HG03439 (cell line): Measurements from ENCODE around the gene VPS39.

Experiments
- ATAC-seq: cut with Tn5 transposase; IDR thresholded peaks from one replicate; pipeline ENCODE4 v1.9.1; 2021; ENCODE audit warnings: mild to moderate bottlenecking, moderate library complexity; ENCODE audit not compliant: unreplicated experiment

The VPS39 gene

DNA sequence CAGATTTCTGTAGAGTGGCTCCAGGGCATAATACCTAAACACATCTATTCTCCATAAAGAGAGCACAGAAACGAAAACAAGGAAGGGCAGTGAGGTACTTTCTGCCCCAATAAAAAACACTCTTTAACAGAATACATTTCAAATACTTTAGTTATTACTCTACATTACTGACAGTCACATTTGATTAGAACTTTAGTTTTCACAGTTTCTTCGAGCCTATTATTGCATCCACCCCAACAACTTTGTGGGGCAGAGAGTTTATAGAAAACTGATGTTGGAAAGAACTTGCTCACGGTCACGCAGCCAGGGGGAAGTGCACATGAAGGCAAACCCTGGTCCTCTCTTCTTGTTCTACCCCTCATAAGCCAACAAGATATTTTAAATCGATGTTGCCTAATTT, 9.0 kb downstream of the VPS39 start:
- ATAC-seq: no peak

DNA sequence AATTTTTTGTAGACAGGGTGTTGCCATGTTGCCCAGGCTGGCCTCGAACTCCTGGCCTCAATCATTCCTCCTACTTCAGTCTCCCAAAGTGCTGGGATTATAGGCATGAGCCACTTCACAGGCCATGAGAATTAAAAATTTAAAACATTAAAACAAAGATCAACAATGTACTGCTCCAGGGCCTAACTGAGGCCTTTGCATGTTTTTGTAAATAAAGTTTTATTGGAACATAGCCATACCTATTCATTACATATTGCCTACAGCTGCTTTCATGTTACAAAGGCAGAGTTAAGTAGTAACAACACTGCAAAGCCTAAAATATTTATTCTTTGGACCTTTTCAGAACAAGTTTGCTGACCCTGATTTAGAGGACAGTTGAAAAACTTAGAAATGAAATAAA, 9.6 kb downstream of the VPS39 start:
- ATAC-seq: no peak

DNA sequence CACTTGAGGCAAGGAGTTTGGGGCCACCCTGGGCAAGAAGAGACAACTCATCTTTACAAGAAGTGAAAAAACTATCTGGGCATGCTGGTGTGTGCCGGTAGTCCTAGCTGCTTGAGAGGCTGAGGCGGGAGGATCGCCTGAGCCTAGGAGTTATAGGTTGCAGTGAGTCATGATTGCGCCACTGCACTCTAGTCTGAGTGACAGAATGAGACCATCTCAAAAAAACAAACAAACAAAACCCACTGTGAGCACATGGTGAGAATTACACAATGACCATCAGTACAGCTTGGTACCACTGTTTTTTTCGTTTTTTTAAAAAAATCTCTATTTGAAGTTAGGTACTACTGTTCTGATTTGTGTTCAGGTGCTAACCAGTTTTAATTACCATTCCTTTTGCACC, 13.6 kb downstream of the VPS39 start:
- ATAC-seq: no peak

DNA sequence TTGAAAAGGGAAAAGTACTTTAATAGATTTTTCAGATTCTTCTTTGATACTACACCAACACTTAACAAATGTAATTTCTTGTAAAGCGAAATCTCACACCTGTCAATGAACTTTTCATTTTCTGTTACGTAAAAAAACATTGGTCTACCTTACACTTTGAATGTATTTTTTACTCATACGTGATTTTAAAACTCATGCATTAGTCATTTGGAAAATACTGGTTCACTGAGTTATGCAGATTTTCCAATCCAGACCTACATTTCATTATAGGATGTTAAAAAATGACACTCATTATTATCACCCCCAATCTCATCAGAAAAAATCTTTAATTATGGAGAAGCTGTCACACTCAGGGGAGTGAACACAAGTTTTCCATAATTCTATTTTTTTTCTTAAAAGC, 14.7 kb downstream of the VPS39 start:
- no peak for ATAC-seq

DNA sequence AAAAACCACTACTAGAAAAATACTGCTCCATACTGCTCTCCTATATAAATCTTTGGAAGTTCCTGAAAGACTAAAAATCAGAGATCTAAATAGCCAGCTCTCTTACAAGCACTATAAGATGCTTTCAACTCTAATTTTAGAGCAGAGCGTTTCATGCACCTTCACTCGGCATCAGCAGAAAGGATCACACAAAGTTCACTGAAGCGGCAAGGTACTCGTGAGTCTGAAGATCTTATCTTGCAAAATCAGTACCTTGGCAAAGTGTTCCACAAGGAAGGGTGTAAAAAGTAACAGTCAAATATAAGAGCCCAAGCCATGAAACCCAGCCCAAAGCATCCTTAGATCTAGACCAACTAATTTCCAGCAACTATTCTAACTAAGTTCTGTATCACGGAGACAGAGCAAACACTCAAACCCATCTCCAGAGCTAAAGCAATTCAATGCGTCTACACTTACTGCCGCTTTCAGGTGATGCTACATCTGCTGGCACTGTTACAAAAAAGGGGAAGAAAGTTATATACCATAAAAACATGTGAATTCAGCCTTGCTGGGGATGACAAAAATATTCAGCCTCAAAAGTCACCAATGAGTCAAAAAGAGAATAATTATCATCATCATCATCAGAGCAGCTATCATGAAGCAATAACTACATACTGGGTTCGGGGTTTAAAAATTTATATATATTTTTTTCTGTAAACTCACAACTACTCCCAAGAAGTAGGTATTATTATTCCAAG, 16.3 kb downstream of the VPS39 start:
- ATAC-seq: no peak

DNA sequence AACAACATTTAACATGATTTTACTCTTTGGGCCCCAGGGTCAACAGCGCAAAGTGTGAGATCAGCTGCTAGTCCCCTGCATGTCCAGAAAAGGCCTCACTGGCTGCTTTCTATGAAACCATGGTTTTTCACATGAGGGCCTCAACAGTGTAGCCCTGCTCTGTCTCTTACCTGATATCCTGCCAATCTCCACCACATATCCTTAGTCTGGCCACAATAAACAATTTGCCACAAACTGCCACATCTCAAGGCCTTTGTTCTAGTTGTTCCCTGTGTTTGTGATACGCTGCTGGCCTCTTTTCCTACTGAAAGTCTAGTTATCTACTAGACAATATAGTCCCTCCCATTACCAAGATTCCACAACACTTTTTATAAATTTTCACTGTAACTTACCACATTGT, 17.7 kb downstream of the VPS39 start:
- ATAC-seq: no peak

DNA sequence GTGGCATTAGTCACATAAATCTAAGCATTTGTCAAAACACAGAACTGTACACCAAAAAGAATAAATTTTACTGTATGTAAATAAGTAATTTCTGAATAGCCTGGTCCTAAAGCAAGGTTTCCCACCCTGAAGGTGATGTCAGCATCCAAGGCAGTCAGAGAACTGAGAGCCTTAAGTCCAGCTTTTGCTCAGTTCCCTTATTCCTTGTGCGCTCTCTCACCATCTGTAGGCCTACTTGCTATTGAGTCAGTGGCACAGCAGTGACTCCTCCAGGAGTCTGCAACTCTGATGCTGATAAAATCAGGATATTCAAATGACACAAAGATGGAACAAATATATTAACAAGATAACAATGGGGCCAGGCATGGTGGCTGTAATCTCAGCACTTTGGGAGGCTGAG, 22.3 kb downstream of the VPS39 start:
- no peak for ATAC-seq

DNA sequence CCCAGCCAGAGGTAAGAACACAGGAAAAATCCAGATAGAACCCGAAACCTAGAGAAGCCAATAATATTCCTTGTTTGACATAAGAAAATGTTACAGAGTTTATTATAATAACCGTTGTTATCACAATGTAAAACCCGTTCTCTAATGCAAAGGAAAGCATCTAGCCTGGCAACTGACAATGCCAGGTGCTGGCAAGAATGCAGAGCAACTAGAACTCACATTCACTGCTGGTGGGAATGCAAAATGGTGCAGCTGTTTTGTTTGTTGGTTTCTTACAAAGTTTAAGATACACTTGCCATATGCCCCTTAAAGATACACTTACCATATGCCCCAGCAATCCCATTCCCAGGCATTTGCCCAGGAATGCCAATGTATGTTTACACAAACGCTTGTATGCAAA, 23.4 kb downstream of the VPS39 start:
- ATAC-seq: no peak

DNA sequence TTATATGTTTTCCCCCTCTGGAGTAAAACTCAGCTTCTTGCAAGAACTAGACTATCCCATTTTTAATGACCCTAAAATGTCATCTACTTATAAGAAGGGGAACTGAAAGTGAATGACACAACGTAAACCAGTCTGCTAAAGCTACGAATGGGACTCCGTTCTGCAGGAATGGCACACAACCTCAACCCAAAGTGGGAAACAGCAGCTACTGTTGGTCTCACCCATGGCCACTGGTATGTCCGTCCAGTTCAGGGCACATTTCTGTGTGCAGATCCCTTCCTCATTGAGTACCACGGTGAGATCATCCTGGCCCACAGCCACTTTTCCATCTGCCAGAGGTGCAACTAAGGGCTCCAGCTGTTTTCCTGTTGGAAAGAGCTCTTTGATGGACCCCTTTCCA, 23.8 kb downstream of the VPS39 start:
- no peak for ATAC-seq

DNA sequence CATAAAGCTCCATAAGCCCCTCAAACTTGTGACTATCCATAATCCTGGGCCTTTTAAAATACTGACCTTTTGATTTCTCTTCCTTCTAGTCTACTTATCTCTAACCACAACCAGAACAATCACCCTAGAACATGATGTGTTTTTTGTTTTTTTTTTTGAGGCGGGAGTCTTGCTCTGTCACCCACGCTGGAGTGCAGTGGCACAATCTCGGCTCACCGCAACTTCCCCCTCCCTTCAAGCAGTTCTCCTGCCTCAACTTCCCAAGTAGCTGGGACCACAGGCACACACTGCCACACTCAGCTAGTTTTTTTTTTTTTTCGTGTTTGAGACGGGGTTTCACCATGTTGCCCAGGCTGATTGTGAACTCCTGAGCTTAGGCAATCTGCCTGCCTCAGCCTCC, 25.1 kb downstream of the VPS39 start:
- no peak for ATAC-seq

DNA sequence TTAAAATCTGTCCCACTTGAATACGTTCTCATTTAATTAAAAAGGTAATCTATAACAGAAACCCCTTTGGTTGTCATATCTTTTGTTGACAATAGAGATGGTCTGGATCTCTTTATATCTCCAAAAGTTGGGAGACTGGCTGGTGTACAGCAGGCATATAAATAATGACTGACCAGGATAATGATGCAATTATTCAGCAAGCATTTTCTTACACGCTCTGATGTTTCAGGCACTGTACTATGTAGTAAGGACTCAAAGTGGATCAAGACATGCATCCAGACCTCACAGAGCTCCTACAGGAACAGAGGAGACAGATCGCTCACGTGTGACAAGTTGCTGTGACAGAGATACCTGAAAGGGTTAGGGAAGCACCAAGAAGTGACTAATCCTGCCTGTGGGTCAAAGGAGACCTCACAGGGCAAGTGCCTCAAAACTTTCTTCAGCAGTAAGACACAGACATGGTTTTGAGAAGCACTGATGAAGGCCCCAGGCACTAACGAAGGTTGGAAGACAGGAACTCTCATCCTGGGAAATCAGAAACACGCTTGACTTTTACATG, 25.7 kb downstream of the VPS39 start:
- ATAC-seq: no peak

DNA sequence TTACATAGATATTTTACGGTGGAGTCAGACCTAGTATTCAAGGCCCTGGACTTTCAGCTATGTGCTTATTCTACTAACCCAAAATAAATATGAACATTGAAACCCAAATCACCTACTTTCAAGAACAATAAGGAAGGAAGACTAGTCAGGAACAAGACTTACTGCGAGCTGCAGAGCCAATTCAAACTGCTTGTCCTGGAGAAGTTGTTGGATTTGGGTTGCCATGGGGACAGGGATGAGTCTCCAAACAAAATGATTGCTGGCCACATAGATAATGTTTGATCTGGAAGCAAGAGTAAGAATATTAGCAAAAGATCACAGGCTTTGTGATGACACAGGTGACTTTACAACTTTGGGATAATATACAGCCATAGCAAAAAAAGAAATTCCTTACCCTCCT, 30.0 kb downstream of the VPS39 start:
- ATAC-seq: no peak

DNA sequence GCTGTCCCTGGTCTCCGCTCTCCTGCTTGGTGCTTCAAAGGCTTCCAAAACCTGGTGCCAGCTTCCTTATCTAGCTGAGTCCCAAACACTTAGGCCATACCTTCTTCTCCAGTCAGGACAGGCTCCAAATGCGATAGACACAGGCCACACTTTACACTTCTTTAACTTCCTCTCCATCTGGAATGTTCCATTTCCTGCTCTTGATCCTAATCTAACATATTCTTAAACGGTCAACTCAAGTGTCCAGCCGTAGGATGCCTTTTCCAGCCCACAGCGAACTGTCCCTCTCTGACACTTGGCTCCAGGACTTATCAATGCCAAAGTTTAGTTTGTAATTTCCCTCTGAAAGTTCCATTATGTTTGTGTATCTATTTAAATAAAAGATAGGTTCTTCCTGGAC, 32.4 kb downstream of the VPS39 start:
- no peak for ATAC-seq

DNA sequence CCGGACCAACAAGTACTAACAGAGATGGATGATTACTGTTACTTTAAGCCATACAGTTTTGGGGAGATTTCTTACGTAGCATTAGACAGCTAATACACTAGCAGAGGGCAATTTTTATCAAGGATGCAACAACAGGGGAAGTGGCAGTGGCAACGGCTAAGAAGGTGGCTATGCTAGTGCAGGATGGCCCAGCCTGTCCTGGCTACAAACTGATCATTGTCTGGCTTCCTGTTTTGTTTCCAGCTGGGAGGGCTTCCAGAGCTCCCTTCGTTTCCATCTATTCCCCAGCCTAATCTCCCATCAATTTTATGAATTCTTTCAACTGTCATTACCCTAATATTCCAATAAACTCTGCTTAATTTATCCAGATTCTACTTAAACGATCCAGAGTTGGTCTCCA, 35.6 kb downstream of the VPS39 start:
- no peak for ATAC-seq

DNA sequence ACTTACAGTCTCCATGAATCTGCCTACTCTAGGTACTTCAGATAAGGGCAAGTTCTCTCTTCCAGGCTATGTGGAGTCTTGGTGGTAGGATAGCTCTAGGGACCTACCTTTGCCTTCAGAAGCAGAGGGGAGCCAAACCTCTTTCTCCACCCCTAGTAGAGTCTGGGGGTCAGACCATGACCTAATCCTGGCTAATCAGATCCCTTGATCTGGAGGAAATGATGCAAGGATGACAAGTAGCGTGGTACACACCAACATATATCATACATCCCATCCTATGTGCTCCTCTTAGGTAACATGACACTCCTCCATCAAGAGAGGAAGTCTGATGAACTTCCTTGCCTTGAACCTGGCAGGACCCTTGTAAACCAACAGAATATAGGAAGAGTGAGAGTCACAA, 36.3 kb downstream of the VPS39 start:
- no peak for ATAC-seq

DNA sequence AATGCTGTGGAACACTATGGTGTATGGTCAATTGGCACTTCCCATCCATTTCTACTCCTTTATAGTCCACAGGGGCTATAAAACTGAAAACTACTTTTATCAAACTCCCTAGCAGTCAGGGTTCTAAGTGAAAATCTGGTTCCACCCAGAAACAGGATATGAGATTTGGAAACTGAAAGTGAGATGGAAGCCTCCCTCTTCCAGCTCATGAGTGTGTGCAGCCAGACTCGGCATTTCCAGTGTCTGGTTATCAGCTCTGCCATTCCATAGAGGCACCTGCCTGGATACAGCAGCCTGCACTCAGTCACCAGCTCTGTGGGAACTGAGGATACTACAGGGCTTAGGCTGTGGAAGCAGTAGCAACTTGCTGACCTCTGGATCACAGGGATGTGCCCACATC, 37.0 kb downstream of the VPS39 start:
- ATAC-seq: no peak

DNA sequence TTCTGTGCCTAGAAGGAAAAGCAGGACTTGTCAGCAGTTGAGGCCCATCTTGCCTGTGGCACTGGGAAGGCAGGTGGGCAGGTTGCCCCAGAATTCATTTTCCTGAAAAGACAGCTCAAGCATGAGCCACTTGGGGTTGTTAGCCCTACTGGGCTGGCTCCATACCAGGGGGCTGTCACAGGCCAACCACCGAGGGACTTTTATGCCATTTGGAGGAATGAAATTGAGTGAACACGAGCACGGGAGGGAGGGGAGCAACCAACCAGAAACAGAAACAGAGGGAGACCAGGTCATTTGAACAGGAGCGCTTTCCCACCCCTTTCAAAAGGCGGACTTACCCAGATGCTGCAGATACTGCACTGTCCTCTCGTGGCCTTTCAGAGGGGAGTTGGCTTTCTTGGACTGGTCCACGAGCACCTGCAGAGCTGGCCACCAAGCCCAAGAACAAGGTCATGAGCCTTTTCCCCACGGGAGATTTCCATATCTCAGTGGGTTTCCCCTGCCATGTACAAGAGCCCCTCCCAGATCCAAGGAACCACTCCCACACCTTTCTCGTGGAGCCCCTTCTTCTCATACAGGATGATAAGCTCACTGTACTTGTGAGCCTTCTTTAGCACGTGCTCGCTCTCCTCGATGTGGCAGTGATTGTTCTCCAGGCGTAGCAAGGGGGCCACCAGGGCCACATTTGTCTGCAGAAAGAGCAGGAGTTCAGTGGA, 41.7 kb downstream of the VPS39 start:
- no peak for ATAC-seq

DNA sequence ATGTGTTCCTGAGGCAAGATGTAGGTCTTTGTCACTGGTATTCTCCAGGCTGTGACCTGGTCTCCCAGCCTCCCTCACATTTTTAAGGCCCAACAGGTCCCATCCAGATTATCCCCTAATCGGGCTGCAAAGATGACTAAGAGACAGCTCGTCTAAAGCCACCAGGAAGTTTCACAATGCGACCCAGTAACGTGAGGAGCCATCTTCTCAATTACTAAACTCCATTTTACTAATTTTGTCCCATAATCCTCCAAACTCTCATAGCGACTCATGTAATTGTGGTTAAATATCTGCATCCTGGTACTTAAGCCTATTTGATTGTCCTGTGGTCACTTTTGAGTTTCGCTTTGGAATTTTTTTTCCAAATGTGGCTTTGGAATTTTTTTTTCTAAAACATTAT, 43.0 kb downstream of the VPS39 start:
- ATAC-seq: no peak

DNA sequence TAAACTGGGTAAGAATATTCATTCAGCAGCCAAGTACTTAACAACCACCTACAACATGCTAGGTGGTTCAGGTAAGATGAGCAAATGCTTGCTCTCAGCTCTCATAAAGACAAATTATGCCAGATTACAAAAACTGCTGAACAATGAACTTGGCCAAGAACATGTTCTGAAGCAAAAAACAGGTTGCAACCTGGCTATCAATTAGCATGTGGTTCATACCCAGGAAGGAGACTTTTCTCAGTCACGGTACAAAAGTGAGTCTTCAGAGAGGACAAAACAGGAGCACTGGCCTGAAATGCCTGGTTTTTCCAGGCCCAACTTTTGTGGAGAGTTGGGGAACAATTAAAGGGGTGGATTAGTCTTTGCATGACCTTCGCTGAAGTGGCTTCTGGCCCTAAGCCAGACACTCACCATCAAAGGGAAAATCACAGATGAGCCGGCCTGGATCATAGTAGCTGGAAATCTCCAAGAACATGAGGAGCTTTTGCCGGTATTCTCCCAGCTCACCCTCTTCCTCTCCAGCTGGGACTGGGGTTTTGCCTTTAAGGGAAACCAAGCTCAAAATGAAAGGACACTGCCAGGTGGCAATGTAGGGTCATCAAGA, 44.1 kb downstream of the VPS39 start:
- no peak for ATAC-seq

DNA sequence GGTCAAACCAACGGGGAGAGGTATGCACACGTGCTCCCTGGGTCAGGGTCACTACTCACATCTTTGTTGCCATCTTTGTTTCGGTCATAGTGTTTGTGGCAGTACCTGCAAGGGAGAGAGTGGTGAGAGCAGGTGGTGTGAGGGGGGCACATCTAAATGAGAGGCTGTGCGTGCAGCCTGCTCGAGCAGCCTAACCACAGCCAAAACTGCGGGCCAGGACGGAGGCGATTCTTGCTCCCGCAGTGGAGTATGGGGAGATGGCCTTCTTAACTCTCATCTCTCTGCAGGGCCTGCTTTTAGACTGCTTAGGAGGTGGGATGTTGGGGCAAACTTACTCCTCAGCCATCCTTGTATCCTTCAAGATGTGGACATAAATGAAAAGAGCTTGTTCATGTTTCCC, 44.8 kb downstream of the VPS39 start:
- no peak for ATAC-seq

DNA sequence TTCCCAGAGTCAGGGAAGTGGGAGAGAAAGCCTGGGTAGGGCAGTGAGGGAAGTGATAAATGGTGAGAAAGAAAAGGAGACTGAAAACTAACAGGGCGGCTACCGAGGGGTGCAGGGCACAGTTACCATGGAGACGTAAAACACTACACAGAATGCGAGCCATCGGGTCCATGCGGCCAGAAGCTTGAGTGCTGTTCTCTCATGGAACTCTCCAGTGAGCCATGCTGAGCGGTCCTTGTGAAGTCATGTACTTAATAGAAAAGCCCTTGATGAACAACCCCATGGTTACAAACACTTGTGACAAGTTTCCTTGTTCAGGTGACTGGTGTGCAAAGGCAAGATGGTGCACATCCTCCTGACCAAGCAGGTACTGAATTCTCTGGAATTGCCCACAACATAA, 48.0 kb downstream of the VPS39 start:
- no peak for ATAC-seq

DNA sequence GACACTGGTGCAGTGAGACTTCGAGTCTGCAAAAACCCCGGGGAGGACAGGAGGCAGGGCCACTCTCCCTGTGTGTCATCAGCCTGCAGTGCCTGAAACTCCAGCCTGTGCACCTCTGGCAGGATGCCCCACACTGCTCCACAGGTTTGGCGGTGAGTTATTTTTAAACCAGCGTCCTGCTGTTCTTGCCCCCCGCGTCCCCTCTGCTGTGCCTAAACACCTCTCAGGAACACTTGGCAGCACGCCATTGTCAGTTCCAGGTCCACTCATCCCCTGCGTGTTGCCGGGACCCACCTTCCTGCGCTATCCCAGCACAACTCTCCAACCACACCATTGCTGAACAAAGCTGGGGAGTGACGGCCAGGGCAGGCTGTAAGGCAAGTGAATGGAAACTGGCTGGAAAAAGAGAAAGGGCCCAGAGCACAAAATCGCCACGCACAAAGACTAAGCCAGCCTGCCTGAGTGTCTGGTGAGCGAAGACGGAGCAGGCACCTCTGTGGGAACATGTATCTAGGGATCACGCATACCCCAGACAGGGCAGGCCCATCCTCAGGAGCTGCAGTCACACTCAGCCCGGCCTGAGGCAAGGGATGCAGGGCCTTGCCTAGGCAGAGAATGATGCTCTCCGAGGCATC, 48.6 kb downstream of the VPS39 start:
- ATAC-seq: no peak
